NCI-H146 (cell line): ENCODE data around the gene SEMA5B.

Experiments
- DNase-seq: peaks from one replicate; lab custom pipeline; 2025; lab: John Stamatoyannopoulos, UW

SEMA5B gene

GRCh38 chr3:122892118-122892960, 135.2 kb downstream of the SEMA5B start:
- DNase-seq = no peak

GRCh38 chr3:122890720-122891220, 136.8 kb downstream of the SEMA5B start:
- DNase-seq = no peak

GRCh38 chr3:122890077-122890719, 137.4 kb downstream of the SEMA5B start:
- no peak for DNase-seq

- no peak for DNase-seq
These were observed 140.6 kb downstream of the SEMA5B start for GRCh38 chr3:122886946-122887345.

- no peak for DNase-seq
These were observed 141.3 kb downstream of the SEMA5B start for GRCh38 chr3:122886251-122886650.

GRCh38 chr3:122882361-122882947, 145.1 kb downstream of the SEMA5B start:
- no peak for DNase-seq

- DNase-seq = no peak
These were observed 146.9 kb downstream of the SEMA5B start for GRCh38 chr3:122880624-122881023.

- DNase-seq = no peak
These were observed 147.4 kb downstream of the SEMA5B start for GRCh38 chr3:122880173-122880572.

GRCh38 chr3:122875547-122876127, 151.9 kb downstream of the SEMA5B start:
- DNase-seq = no peak

GRCh38 chr3:122873741-122874515, 153.6 kb downstream of the SEMA5B start:
- no peak for DNase-seq

- no peak for DNase-seq
These were observed 159.2 kb downstream of the SEMA5B start for GRCh38 chr3:122868322-122868721.

- DNase-seq = no peak
These were observed 163.1 kb downstream of the SEMA5B start for GRCh38 chr3:122864498-122864897.

GRCh38 chr3:122862381-122862780, 165.2 kb downstream of the SEMA5B start:
- DNase-seq = no peak
